HG02571 (cell line): ENCODE results near the gene NR2F1-AS1.

Source experiments
- ATAC-seq: cut with Tn5 transposase; IDR thresholded peaks from one replicate; pipeline ENCODE4 v1.9.1; 2021; ENCODE audit warnings: mild to moderate bottlenecking, moderate library complexity; ENCODE audit not compliant: unreplicated experiment

NR2F1-AS1 gene

DNA sequence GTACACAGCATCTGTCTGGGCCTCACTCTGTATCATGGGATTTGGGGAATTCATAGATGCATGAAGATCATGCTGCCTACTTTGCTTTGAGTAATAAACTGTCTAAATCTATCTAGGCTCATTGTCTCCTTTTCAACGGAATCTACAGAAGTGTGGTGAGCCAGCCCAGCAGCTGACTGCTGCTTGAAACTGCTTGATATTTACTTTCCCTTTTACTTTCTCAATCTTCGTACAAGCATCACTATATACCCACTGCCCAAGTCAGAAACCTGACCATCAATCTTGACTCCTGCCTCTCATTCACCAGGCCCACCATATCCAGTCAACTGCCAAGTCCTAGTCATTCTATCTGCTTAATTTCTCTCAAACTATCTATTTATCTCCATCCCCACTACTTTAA, 142.9 kb downstream of the NR2F1-AS1 start:
- ATAC-seq = no peak

DNA sequence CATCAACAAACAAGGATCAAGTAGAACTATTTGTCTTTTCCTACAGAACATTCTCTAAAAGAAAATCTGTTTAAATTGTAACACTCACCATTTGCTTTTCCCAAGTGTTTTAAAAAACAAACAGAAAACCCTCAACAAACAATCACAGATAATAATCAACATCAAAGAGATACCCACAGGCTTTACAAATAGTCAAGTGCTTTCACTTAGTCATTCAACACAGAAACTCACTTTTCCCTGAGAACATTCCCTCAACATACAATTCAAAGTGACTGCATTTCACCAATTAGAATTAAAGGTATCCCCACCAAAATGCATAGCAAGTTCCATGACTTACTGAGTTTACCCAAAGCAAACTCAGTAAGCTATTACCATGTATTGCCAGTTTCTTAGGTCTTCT, 144.9 kb downstream of the NR2F1-AS1 start:
- no peak for ATAC-seq

DNA sequence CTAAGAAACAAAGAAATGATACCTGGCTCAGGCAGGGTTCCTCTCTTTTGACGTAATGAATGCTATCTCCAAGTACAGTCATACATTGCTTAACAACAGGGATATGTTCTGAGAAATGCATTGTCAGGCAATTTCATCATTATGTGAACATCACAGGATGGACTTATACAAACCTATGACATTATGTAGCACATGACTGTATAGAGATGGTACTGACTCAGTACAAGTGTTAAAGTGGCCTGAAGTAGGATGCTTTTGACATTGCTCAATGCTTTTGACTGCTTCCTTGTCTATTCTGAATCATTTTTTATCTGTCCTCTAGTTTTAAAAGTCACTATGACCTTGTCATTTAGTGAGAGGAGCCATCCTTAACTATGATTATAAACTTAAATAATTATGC, 147.6 kb downstream of the NR2F1-AS1 start:
- ATAC-seq = no peak

DNA sequence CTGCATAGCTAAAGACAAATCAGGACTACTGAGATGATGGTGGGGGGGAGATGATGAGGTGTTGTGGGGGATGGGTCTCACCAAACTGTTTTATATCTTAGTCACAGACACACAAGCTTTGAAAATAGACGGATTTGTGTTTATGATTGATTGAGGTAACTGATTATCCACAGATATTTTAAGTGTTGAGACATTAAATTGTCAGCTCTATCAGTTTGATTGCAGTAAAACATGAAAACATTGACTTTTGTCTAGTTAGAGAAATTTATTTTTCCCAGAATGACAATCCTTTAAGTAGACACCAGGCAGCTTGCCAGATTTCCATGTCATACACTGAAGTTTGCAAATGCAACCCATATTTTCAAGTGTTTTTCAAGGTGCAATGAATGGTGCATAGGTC, 149.8 kb downstream of the NR2F1-AS1 start:
- ATAC-seq = no peak

- ATAC-seq = no peak
Observed at GRCh38 chr5:93430673-93431199, 150.3 kb downstream of the NR2F1-AS1 start.

- ATAC-seq = no peak
Observed at GRCh38 chr5:93430118-93430517, 150.9 kb downstream of the NR2F1-AS1 start.

DNA sequence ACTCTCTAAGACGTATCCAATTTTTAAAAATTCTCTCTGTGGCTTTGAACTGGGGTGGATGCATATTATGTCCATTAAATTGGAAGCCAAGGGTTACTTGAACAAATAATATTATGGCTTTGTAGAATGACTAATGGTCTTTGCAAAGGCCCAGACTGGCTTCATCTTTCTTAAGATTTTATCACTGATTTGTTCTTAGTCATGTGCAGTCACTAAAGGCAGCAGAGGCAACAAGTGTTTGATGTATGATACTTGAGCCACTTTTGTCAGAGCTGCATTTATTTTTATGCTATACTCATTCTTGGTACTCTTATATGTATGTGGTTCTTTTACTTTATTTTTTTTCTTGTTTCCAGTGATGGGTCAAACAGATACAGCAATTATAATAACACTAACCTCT, 152.2 kb downstream of the NR2F1-AS1 start:
- no peak for ATAC-seq

DNA sequence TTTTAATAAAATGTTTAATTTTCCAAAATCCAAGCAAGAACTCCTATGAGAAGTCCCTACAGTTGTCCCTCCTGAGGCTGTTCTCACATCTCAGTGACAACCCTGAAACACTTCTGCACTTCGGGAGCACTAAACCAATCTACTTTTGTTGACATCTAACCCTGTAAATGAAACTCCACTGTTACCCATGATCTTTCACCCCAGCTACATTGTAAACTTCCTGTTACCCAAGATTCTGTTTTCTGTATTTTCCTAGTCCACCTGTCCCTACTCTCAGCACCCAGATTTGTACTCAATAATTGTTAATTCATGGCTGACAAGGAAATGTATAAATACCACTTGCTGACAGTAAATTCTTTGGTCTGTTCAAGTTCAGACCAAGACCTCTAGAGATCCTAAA, 153.7 kb downstream of the NR2F1-AS1 start:
- no peak for ATAC-seq

GRCh38 chr5:93425096-93425495, 155.9 kb downstream of the NR2F1-AS1 start:
- ATAC-seq = no peak

DNA sequence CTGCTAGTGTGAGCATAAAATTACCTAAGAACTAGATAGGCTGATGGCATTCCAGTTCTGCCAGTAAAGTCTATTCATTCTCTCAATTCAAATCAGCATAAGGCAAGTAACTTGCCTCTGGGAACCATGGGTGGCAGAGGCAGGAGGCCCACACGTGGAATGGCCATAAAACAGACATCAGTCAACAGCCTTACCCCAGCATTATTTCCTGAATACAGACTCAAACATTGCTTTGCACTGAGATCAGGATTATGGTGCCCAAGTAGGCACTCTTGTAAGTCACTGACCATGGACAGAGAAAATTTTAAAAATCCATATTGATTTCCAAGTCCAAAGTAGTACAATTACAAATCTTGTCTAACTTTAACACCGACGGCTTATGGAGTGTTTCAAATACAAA, 157.7 kb downstream of the NR2F1-AS1 start:
- ATAC-seq = no peak

- no peak for ATAC-seq
Observed at GRCh38 chr5:93422652-93423280, 158.3 kb downstream of the NR2F1-AS1 start.

GRCh38 chr5:93421987-93422401, 159.0 kb downstream of the NR2F1-AS1 start:
- ATAC-seq = no peak

DNA sequence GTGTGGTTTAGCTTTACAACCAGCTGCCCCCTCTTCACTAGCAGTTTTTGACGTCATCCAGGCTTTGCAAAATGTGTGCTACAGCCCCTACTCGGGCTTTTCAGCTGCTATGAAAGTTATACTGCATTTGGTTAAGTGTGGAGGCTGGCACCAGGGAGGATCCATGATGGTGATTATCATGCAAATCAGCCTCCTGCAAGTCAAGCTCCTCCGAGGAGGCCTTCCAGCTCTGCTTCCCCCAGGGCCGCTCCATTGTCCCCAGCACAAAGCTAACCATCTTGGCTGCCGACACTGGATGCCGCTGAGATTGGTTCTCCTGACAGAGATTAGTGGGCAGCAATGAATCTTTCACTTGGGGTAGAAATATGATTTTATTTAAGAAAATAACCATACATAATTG, 159.6 kb downstream of the NR2F1-AS1 start:
- ATAC-seq = no peak

- ATAC-seq = no peak
Observed at GRCh38 chr5:93417490-93417889, 163.5 kb downstream of the NR2F1-AS1 start.

GRCh38 chr5:93415819-93416218, 165.2 kb downstream of the NR2F1-AS1 start:
- ATAC-seq = no peak

- ATAC-seq = no peak
Observed at GRCh38 chr5:93411716-93412115, 169.3 kb downstream of the NR2F1-AS1 start.

DNA sequence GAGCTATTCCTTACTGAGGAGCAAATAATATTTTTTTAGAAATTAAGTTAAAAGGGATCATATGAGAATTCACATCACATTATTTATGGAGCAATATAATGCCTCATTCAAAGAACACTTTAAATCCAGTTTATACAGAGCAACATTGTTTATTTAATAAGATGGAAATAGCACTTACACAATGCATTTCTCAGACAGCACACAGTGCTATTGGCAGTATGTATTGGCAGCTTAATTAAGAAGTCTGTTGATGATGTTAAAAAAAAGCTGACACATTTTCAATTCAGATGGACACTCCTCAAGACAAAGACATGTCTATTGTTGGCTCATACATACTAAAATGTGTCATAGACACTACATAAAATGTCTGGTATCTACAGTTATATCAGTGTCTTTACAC, 171.3 kb downstream of the NR2F1-AS1 start:
- no peak for ATAC-seq

- ATAC-seq = no peak
Observed at GRCh38 chr5:93407454-93407853, 173.6 kb downstream of the NR2F1-AS1 start.

DNA sequence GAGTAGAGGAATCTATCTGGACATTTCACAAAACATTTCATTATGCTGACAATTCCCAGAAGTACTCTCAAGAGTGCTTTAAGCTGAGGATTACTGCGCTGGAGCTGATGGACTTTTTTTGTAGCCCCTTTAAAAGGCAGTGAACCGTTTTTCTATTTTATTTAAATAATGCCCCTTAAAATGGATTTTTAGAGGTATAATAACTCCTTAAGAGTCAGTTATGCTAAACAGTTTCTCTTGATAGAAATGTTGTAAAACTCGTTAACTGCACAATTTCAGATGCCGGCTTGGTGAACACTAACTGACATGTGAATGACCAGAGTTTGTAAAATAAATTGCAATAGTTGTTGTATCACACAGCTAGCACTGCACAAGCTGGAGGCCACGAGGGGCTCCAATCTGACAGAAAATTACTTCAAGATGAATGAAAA, 174.0 kb downstream of the NR2F1-AS1 start:
- ATAC-seq = no peak

- no peak for ATAC-seq
Observed at GRCh38 chr5:93404246-93404645, 176.8 kb downstream of the NR2F1-AS1 start.

GRCh38 chr5:93403141-93403928, 177.7 kb downstream of the NR2F1-AS1 start:
- ATAC-seq = no peak

GRCh38 chr5:93402451-93402850, 178.6 kb downstream of the NR2F1-AS1 start:
- ATAC-seq = no peak
